Activated CD8-positive, alpha-beta memory T cell treated with anti-CD3 and anti-CD28 coated beads, Interleukin-2, amount 10 ng/mL, durations not matched to agents 7 days and 5 days (primary cell): ENCODE measurements around the gene LIPN. TPM values are rescaled to one million over a fixed set of nuclear protein-coding genes. Genes with fewer than 3 reads are reported as not detected.

Experiments
- ATAC-seq: fragments of 150-1000 bp; cut with Tn5 transposase; one replicate; pipeline ENCODE4 v1.10.0; 2021; ENCODE audit warnings: moderate library complexity
- CTCF ChIA-PET: fragments of 350-600 bp; sonication (Branson Sonifier 250); formaldehyde crosslinking; loops from one replicate; lab custom pipeline; 2021; ENCODE audit warnings: antibody characterized with exemption; lab: Charles Lee
- DNase-seq: peaks from one replicate; pipeline ENCODE4 v3.0.0-alpha.2; 2020
- H3K27ac Mint-ChIP-seq: one replicate; pipeline ENCODE4 v1.8.0; 2021; ENCODE audit warnings: mild to moderate bottlenecking, mixed read lengths
- H3K27me3 Mint-ChIP-seq: one replicate; pipeline ENCODE4 v1.8.0; 2021; ENCODE audit warnings: mixed read lengths
- H3K36me3 Mint-ChIP-seq: one replicate; pipeline ENCODE4 v1.8.0; 2021; ENCODE audit warnings: mild to moderate bottlenecking, mixed read lengths
- H3K4me1 Mint-ChIP-seq: one replicate; pipeline ENCODE4 v1.8.0; 2021; ENCODE audit warnings: mixed read lengths
- H3K4me3 Mint-ChIP-seq: one replicate; pipeline ENCODE4 v1.8.0; 2021; ENCODE audit warnings: mild to moderate bottlenecking, moderate library complexity, mixed read lengths
- H3K9me3 Mint-ChIP-seq: one replicate; pipeline ENCODE4 v1.8.0; 2022; ENCODE audit warnings: low read depth, mixed read lengths
- total RNA-seq, 2 experiments: library from RNA; stranded (reverse); gene quantifications; one replicate each; pipeline ENCODE4 v1.2.3, GENCODE V29; 2021

The LIPN gene
- total RNA-seq, 2 experiments from 2014 or later = not detected

- DNase-seq = no peak
- Mint-ChIP-seq H3K36me3 (peaks cover 1% of the 10 kb centered on the region), H3K27ac (no peak overlapping the region), H3K9me3 (no peaks in the 10 kb centered on the region), H3K4me1 (peaks cover 3% of the 10 kb centered on the region), H3K4me3 (no peak overlapping the region), H3K27me3 (peaks cover 11% of the 10 kb centered on the region)
- CTCF ChIA-PET = no interaction called here
- no peak for ATAC-seq
These were observed 5.5 kb upstream of the LIPN start for GRCh38 chr10:88754287-88754686.

DNA sequence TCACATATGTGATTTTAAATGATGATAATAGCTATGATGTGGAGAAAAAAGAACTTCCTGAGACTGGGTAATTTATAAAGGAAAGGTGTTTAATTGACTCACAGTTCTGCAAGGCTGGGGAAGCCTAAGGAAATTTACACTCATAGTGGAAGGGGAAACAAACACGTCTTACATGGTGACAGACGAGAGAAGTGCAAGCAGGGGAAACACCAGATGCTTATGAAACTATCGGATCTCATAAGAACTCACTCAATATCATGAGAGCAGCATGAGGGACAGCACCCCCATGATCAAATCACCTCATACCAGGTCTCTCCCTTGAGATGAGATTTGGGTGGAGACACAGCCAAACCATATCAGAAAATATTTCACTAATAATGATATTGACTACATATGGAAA, 4.1 kb upstream of the LIPN start:
- ATAC-seq (no peak), DNase-seq (no peak)
- peaks cover 7% of the 10 kb centered on the region for H3K4me1 Mint-ChIP-seq
- CTCF ChIA-PET = no interaction called here
- no peak overlapping the region for H3K27ac Mint-ChIP-seq
- H3K4me3 Mint-ChIP-seq = no peak overlapping the region
- peaks cover 11% of the 10 kb centered on the region for H3K27me3 Mint-ChIP-seq
- peaks cover 1% of the 10 kb centered on the region for H3K36me3 Mint-ChIP-seq
- H3K9me3 Mint-ChIP-seq = no peaks in the 10 kb centered on the region

DNA sequence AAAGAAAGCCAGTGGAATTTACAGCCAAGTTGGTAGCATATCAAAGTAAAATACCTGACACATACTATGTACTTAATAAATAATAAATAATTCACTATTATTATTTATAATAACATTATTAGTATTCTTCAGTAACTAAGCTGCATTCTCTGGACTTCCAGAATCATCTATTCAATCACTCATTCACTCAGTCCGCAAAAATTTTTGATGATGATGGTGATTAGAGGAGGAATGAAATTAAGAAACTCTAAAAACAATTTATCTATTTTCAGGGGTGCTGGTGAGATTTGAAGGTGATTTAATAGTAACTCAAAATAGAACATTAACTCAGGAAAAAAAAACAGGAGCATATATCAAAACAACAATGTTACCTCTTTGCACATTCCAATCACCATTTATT, 3.2 kb upstream of the LIPN start:
- ATAC-seq (no peak), DNase-seq (no peak)
- no peak overlapping the region for H3K4me3 Mint-ChIP-seq
- H3K9me3 Mint-ChIP-seq = no peaks in the 10 kb centered on the region
- H3K4me1 Mint-ChIP-seq = peaks cover 7% of the 10 kb centered on the region
- no peak overlapping the region for H3K27ac Mint-ChIP-seq
- CTCF ChIA-PET = interaction anchor here (0.6 kb wide), 1 partner anchor 36 kb away, joined by 3 read pairs; no protein-coding TSS in a partner anchor
- peaks cover 1% of the 10 kb centered on the region for H3K36me3 Mint-ChIP-seq
- peaks cover 11% of the 10 kb centered on the region for H3K27me3 Mint-ChIP-seq

GRCh38 chr10:88762906-88763305, 3.1 kb downstream of the LIPN start:
- no peak overlapping the region for H3K27ac Mint-ChIP-seq

GRCh38 chr10:88763441-88763840, 3.6 kb downstream of the LIPN start:
- Mint-ChIP-seq H3K27me3 (peaks cover 3% of the 10 kb centered on the region), H3K4me3 (no peak overlapping the region), H3K36me3 (peaks cover 1% of the 10 kb centered on the region), H3K9me3 (no peaks in the 10 kb centered on the region), H3K4me1 (peaks cover 8% of the 10 kb centered on the region), H3K27ac (no peak overlapping the region)
- no peak for DNase-seq
- no peak for ATAC-seq
- CTCF ChIA-PET = interaction anchor here (1.2 kb wide), 1 partner anchor 37 kb away, joined by 3 read pairs; no protein-coding TSS in a partner anchor

More at GRCh38 chr10:88762906-88763305, 3.1 kb downstream of the LIPN start:
- Mint-ChIP-seq H3K9me3 (no peaks in the 10 kb centered on the region), H3K4me3 (no peak overlapping the region), H3K27me3 (peaks cover 3% of the 10 kb centered on the region), H3K36me3 (peaks cover 1% of the 10 kb centered on the region), H3K4me1 (peaks cover 8% of the 10 kb centered on the region)
- ATAC-seq (no peak), DNase-seq (no peak)
- CTCF ChIA-PET = no interaction called here

GRCh38 chr10:88764110-88764509, 4.3 kb downstream of the LIPN start:
- H3K4me3 Mint-ChIP-seq = no peak overlapping the region
- peaks cover 3% of the 10 kb centered on the region for H3K27me3 Mint-ChIP-seq
- no peak for DNase-seq
- H3K4me1 Mint-ChIP-seq = peaks cover 8% of the 10 kb centered on the region
- CTCF ChIA-PET = interaction anchor here (1.2 kb wide), 1 partner anchor 38 kb away, joined by 3 read pairs; no protein-coding TSS in a partner anchor
- H3K36me3 Mint-ChIP-seq = no peaks in the 10 kb centered on the region
- no peaks in the 10 kb centered on the region for H3K9me3 Mint-ChIP-seq
- ATAC-seq = no peak
- no peak overlapping the region for H3K27ac Mint-ChIP-seq

DNA sequence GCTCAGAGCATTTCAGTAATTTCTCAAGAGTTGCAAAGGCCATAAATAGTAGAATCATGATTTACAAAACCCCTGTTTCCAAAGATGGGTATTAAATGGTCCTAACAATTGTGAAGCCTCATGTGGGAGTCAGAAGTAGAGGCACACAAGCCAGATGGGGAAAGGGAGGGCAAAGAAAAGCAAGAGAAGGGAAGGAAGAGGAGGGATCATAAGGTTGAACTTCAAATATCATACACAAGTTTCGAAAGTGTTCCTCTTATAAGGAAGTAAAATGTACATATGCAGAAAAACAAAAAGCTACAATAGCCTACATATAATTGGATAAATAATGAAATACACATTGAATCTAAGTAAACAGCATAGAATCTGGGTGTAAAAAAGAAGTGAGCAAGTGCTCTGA, 6.0 kb downstream of the LIPN start:
- peaks cover 4% of the 10 kb centered on the region for H3K4me1 Mint-ChIP-seq
- H3K36me3 Mint-ChIP-seq = no peaks in the 10 kb centered on the region
- no peaks in the 10 kb centered on the region for H3K9me3 Mint-ChIP-seq
- H3K27me3 Mint-ChIP-seq = peaks cover 3% of the 10 kb centered on the region
- H3K4me3 Mint-ChIP-seq = no peak overlapping the region
- ATAC-seq (no peak), DNase-seq (no peak)
- CTCF ChIA-PET = no interaction called here
- no peak overlapping the region for H3K27ac Mint-ChIP-seq

- H3K36me3 Mint-ChIP-seq = no peaks in the 10 kb centered on the region
- no peak overlapping the region for H3K4me3 Mint-ChIP-seq
- no peak for ATAC-seq
- no peaks in the 10 kb centered on the region for H3K4me1 Mint-ChIP-seq
- H3K27ac Mint-ChIP-seq = no peak overlapping the region
- DNase-seq = no peak
- peaks cover 15% of the 10 kb centered on the region for H3K27me3 Mint-ChIP-seq
- peaks cover 2% of the 10 kb centered on the region for H3K9me3 Mint-ChIP-seq
- CTCF ChIA-PET = no interaction called here
These were observed 9.6 kb downstream of the LIPN start for GRCh38 chr10:88769384-88769783.

DNA sequence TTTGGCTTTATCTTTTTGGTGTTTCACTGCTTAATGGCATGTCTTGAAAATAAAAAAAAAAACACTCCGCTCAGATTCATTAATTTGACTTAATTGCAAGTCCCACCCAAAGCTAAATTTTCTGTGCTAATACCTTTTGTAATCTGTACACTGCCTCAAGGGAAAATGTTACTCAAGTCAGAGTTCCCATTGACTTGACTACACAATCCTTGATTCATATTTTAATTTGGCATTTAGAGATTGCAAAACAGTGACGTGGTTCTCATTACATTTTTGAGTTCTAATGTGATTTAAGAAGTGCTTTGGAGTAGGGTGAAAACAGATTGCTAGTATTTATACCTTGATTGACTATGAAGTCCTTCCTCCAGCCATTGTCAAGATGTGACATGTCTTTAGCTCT, 21.4 kb downstream of the LIPN start:
- Mint-ChIP-seq H3K4me3 (no peak overlapping the region), H3K27me3 (peaks cover 25% of the 10 kb centered on the region), H3K4me1 (peaks cover 4% of the 10 kb centered on the region), H3K9me3 (no peaks in the 10 kb centered on the region), H3K27ac (no peak overlapping the region), H3K36me3 (no peaks in the 10 kb centered on the region)
- no peak for DNase-seq
- no peak for ATAC-seq
- CTCF ChIA-PET = interaction anchor here (1.5 kb wide), 1 partner anchor 55 kb away, joined by 3 read pairs; no protein-coding TSS in a partner anchor

DNA sequence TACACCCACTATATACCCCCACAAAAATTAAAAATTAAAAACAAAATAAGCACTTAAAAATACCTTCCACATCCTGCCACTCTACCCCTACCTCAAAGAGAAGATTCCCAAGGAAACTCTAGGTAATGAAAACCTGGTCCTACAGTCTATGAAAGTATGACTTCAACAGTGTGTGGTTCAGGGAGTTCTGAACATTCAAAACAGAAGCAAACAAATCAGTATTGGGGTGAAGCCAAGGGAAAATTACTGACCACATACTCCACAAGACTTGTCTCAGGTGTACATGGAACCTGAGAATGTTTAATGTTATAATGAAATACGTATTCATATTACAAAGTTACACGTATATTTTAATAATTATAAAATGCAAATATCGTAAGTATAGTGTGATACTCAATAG, 22.4 kb downstream of the LIPN start:
- ATAC-seq (no peak), DNase-seq (no peak)
- CTCF ChIA-PET = no interaction called here
- Mint-ChIP-seq H3K9me3 (no peaks in the 10 kb centered on the region), H3K27me3 (peaks cover 20% of the 10 kb centered on the region), H3K4me3 (no peak overlapping the region), H3K36me3 (no peaks in the 10 kb centered on the region), H3K4me1 (peaks cover 4% of the 10 kb centered on the region), H3K27ac (no peak overlapping the region)

DNA sequence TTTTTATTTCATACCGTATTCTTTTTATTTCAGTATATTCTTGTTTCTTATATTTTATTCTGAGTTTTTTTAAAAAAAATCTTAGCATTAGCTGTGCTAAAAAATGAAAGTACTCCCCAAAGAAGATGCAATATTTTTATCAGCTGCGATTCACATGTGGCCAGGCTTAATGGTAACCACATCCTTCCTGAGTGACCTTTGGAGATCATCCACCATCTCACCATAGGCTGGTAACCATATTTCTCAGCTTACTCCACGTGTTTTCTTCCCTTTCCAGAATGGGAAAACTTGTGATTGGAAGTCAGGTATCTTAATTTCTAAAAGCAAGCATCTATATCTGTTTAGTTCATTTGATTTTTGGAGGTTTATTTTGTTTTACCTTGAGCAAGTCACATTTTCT, 23.9 kb downstream of the LIPN start:
- ATAC-seq (no peak), DNase-seq (no peak)
- H3K27me3 Mint-ChIP-seq = peaks cover 22% of the 10 kb centered on the region
- CTCF ChIA-PET = no interaction called here
- no peak overlapping the region for H3K27ac Mint-ChIP-seq
- no peak overlapping the region for H3K4me3 Mint-ChIP-seq
- peaks cover 4% of the 10 kb centered on the region for H3K4me1 Mint-ChIP-seq
- H3K9me3 Mint-ChIP-seq = no peaks in the 10 kb centered on the region
- no peaks in the 10 kb centered on the region for H3K36me3 Mint-ChIP-seq

DNA sequence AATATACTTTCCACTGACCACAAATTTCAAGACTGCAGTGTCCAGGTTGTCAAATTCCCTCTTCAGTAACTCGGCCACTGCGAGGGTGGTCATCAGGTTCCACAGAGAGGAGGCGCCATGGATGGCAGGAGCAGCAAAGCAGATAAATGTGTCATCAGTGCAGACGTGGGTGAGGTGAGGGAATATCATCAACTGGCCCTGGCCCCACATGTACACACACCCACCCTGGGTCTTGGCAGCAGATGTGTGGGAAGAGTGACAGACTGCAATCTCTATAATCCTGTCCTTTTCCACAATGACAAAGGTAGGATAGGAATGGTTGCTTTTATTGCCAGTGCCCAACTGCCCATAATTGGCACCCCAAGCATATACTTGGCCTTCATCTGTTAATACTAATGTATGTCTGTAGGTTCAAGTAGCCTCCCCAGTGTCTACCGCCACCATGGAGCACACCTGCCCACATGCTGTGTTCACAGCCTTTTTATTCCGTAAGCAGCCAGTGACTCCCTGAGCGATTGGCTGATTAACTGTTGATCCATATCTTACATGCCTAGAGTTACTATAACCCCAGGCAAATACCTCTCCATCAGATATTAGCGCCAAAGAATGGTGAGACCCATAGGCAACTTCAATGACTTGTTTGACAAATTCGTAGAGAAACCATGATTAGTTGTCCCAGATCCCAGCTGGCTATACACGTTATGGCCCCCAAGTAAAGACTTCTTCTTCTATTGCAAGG, 26.4 kb downstream of the LIPN start:
- peaks cover 4% of the 10 kb centered on the region for H3K4me1 Mint-ChIP-seq
- no peak overlapping the region for H3K4me3 Mint-ChIP-seq
- H3K36me3 Mint-ChIP-seq = no peaks in the 10 kb centered on the region
- ATAC-seq (no peak), DNase-seq (no peak)
- H3K27me3 Mint-ChIP-seq = peaks cover 7% of the 10 kb centered on the region
- no peaks in the 10 kb centered on the region for H3K9me3 Mint-ChIP-seq
- CTCF ChIA-PET = no interaction called here
- no peak overlapping the region for H3K27ac Mint-ChIP-seq

- CTCF ChIA-PET = no interaction called here
These were observed 27.6 kb downstream of the LIPN start for GRCh38 chr10:88787463-88787862.

DNA sequence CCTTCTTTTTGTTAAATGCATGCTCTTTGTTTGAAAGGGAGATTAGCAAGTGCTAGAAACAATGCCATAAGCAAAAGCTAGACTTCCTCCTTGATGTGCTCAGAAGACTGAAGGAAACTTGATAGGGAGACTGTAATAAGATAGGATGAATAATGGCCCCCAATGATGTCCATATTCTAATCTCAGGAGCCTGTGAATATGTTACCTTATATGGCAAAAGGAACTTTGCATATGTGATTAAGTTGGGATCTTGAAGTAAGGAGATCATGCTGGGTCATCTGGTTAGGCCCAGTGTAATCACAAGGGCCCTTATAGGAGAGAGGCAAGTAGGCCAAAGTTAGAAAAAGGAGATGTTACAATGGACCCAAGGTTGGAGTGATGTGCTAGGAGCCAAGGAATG, 29.1 kb downstream of the LIPN start:
- no peak for ATAC-seq
- Mint-ChIP-seq H3K27ac (no peak overlapping the region), H3K4me1 (peaks cover 16% of the 10 kb centered on the region), H3K36me3 (no peaks in the 10 kb centered on the region), H3K27me3 (peaks cover 2% of the 10 kb centered on the region), H3K4me3 (no peak overlapping the region), H3K9me3 (no peaks in the 10 kb centered on the region)
- CTCF ChIA-PET = no interaction called here
- DNase-seq = no peak

More at GRCh38 chr10:88787463-88787862, 27.6 kb downstream of the LIPN start:
- Mint-ChIP-seq H3K4me1 (peaks cover 9% of the 10 kb centered on the region), H3K27me3 (peaks cover 7% of the 10 kb centered on the region), H3K4me3 (no peak overlapping the region), H3K9me3 (no peaks in the 10 kb centered on the region), H3K27ac (no peak overlapping the region), H3K36me3 (no peaks in the 10 kb centered on the region)
- ATAC-seq (no peak), DNase-seq (no peak)
